Gastrocnemius medialis (tissue), 4 donors: Measurements from ENCODE around the gene ZNF484. TPM values are rescaled to one million over a fixed set of nuclear protein-coding genes. Genes with fewer than 3 reads are reported as not detected.

Experiments
- ATAC-seq, 2 donors: fragments of 150-250 bp; one replicate each; pipeline ENCODE4 v1.9.1; 2016
- DNase-seq, 2 donors: peaks; one replicate each; pipeline ENCODE4 v3.0.0-alpha.2; 2019
- H3K27ac ChIP-seq, 4 donors: fragments of 200-600 bp; sonication (generic); 1 replicate in 1 of 4; 2 replicates in 3 of 4; pipeline ENCODE4 v1.5.1; 2016 to 2018; ENCODE audit warnings: mild to moderate bottlenecking in 2 of 4, moderate library complexity in 1 of 4
- H3K27me3 ChIP-seq, 3 donors: fragments of 200-600 bp; sonication (generic) in 2 of 3; 1 replicate in 1 of 3; 2 replicates in 2 of 3; pipeline versions ENCODE4 v1.5.1 to v1.6.0; 2016 to 2019; ENCODE audit warnings: mild to moderate bottlenecking in 1 of 3, moderate library complexity in 1 of 3
- H3K36me3 ChIP-seq, 2 donors: fragments of 200-600 bp; sonication (generic) in 1 of 2; one replicate each; pipeline ENCODE4 v1.5.1; 2017 to 2018
- H3K4me1 ChIP-seq, 2 donors: fragments of 200-600 bp; sonication (generic) in 1 of 2; one replicate each; pipeline ENCODE4 v1.5.1; 2016 to 2017; ENCODE audit warnings: mild to moderate bottlenecking in 2 of 2
- H3K4me3 ChIP-seq, 4 donors: fragments of 200-600 bp; sonication (generic) in 3 of 4; 1 replicate in 1 of 4; 2 replicates in 3 of 4; pipeline ENCODE4 v1.5.1; 2016 to 2019; ENCODE audit warnings: mild to moderate bottlenecking in 2 of 4
- H3K9me3 ChIP-seq, 3 donors: fragments of 200-600 bp; sonication (generic) in 2 of 3; 1 replicate in 1 of 3; 2 replicates in 2 of 3; pipeline ENCODE4 v1.5.1; 2016 to 2019
- CTCF ChIP-seq, 5 experiments: fragments of 450-650 bp in 3 of 5; fragments of 200-600 bp in 2 of 5; sonication (generic) in 2 of 5; IDR thresholded peaks in 4 of 5; conservative IDR thresholded peaks in 1 of 5; 1 replicate in 4 of 5; 2 replicates in 1 of 5; pipeline ENCODE4 v1.5.1; 2016 to 2019; ENCODE audit warnings: antibody characterized with exemption in 5 of 5, mild to moderate bottlenecking in 3 of 5, moderate library complexity in 3 of 5
- POLR2A ChIP-seq, 2 donors: fragments of 450-650 bp; IDR thresholded peaks; one replicate each; pipeline ENCODE4 v1.6.1; 2017; ENCODE audit warnings: antibody characterized with exemption in 2 of 2, mild to moderate bottlenecking in 2 of 2, moderate library complexity in 2 of 2
- in situ Hi-C, 4 donors: fragments of 200-750 bp; cut with MboI; loops; one replicate each; pipeline versions ENCODE4 v1.15.0 to v1.8.0; 2017; ENCODE audit warnings: low sequenced_read_pairs in 4 of 4
- intact Hi-C: fragments of 100-400 bp; cut with DNase I; formaldehyde crosslinking; loops from one replicate; pipeline ENCODE4 v1.15.1; 2023; ENCODE audit warnings: low total_unique reads
- total RNA-seq, 4 donors: library from RNA; depleted of rRNA; stranded (reverse); fragments of >200 nt; gene quantifications; one replicate each; pipeline versions ENCODE4 v1.1.0 to v1.2.3, GENCODE V29; 2016

ZNF484 gene
- total RNA-seq, 4 donors from 2014 or later = 2.8 to 7.3 (median 4.1) TPM

GRCh38 chr9:92808726-92809451 lies 68.9 kb downstream of the ZNF484 start:
- H3K9me3 ChIP-seq = no peaks in the 10 kb centered on the region
- intact Hi-C loops (no loop called here), in situ Hi-C loops (no loop called here)
- ATAC-seq (peak; percentile 54 to 55), DNase-seq (no peak)
- TF ChIP-seq CTCF (IDR thresholded peaks at IDR 0.05 in 4 of 5, conservative IDR thresholded peaks at IDR 0.05 in 1 of 5) (no peak), POLR2A (IDR thresholded peaks at IDR 0.05) (no peak)
- peak overlapping the region in 3 of 4 donors; percentile 1 to 45 (median 30) for H3K4me3 ChIP-seq
- peaks cover 71 to 94% (median 87%) of the 10 kb centered on the region in 3 donors for H3K27me3 ChIP-seq
- no peaks in the 10 kb centered on the region for H3K36me3 ChIP-seq
- no peak overlapping the region for H3K27ac ChIP-seq
- H3K4me1 ChIP-seq = peaks cover 16 to 30% of the 10 kb centered on the region in 2 donors

- in situ Hi-C loops (no loop called here), intact Hi-C loops (no loop called here)
- TF ChIP-seq POLR2A (IDR thresholded peaks at IDR 0.05) (no peak), CTCF (IDR thresholded peaks at IDR 0.05 in 4 of 5, conservative IDR thresholded peaks at IDR 0.05 in 1 of 5) (no peak)
- Histone ChIP-seq H3K36me3 (no peaks in the 10 kb centered on the region), H3K4me1 (peaks cover 16 to 30% of the 10 kb centered on the region in 2 donors), H3K27me3 (peaks cover 71 to 91% (median 86%) of the 10 kb centered on the region in 3 donors), H3K4me3 (peak overlapping the region in 3 of 4 donors; percentile 15 to 45 (median 30)), H3K9me3 (no peaks in the 10 kb centered on the region), H3K27ac (no peak overlapping the region)
- DNase-seq (no peak), ATAC-seq (no peak)
Measured at GRCh38 chr9:92807757-92808725, 69.8 kb downstream of the ZNF484 start.

- intact Hi-C loops = no loop called here
- Histone ChIP-seq H3K9me3 (no peaks in the 10 kb centered on the region), H3K36me3 (no peaks in the 10 kb centered on the region), H3K4me3 (peak overlapping the region in 1 of 4 donors; percentile 45), H3K4me1 (peaks cover 16 to 30% of the 10 kb centered on the region in 2 donors), H3K27me3 (peaks cover 71 to 83% (median 77%) of the 10 kb centered on the region in 3 donors), H3K27ac (no peak overlapping the region)
- no peak for TF ChIP-seq POLR2A (IDR thresholded peaks at IDR 0.05)
- TF ChIP-seq CTCF (IDR thresholded peaks at IDR 0.05 in 4 of 5, conservative IDR thresholded peaks at IDR 0.05 in 1 of 5) = no peak
- in situ Hi-C loops = no loop called here
- no peak for DNase-seq
- ATAC-seq = no peak
Measured at GRCh38 chr9:92807031-92807756, 70.6 kb downstream of the ZNF484 start.

- H3K4me3 ChIP-seq = no peak overlapping the region
- intact Hi-C loops = no loop called here
- H3K27me3 ChIP-seq = peaks cover 53 to 63% (median 58%) of the 10 kb centered on the region in 3 donors
- H3K4me1 ChIP-seq = peaks cover 15 to 29% of the 10 kb centered on the region in 2 donors
- ATAC-seq (no peak), DNase-seq (no peak)
- no peaks in the 10 kb centered on the region for H3K9me3 ChIP-seq
- H3K27ac ChIP-seq = no peak overlapping the region
- TF ChIP-seq CTCF (IDR thresholded peaks at IDR 0.05 in 4 of 5, conservative IDR thresholded peaks at IDR 0.05 in 1 of 5) (no peak), POLR2A (IDR thresholded peaks at IDR 0.05) (no peak)
- in situ Hi-C loops = no loop called here
- H3K36me3 ChIP-seq = no peaks in the 10 kb centered on the region
Measured at GRCh38 chr9:92804727-92805126, 73.1 kb downstream of the ZNF484 start.
